Kidney tubule cell (primary cell): ENCODE data around the gene GAS7.

Experiments
- DNase-seq: peaks from one replicate; pipeline ENCODE4 v3.0.0-alpha.2; 2018; ENCODE audit warnings: low spot score

Gene GAS7

GRCh38 chr17:9887508-9887907, 310.9 kb downstream of the GAS7 start:
- no peak for DNase-seq

GRCh38 chr17:9886141-9886930, 312.1 kb downstream of the GAS7 start:
- DNase-seq: no peak

GRCh38 chr17:9883451-9883850, 315.0 kb downstream of the GAS7 start:
- DNase-seq: no peak

- DNase-seq: peak; percentile 93
Observed at GRCh38 chr17:9880582-9880999, 317.8 kb downstream of the GAS7 start.

GRCh38 chr17:9878786-9879525, 319.4 kb downstream of the GAS7 start:
- DNase-seq: peak; percentile 9

- DNase-seq: no peak
Observed at GRCh38 chr17:9878356-9878755, 320.1 kb downstream of the GAS7 start.

GRCh38 chr17:9875441-9875840, 323.0 kb downstream of the GAS7 start:
- DNase-seq: peak; percentile 77

- no peak for DNase-seq
Observed at GRCh38 chr17:9874722-9875121, 323.7 kb downstream of the GAS7 start.

- DNase-seq: no peak
Observed at GRCh38 chr17:9872852-9873251, 325.6 kb downstream of the GAS7 start.

GRCh38 chr17:9868552-9868951, 329.9 kb downstream of the GAS7 start:
- no peak for DNase-seq

- DNase-seq: no peak
Observed at GRCh38 chr17:9865586-9865985, 332.8 kb downstream of the GAS7 start.

- no peak for DNase-seq
Observed at GRCh38 chr17:9862949-9863348, 335.5 kb downstream of the GAS7 start.

- DNase-seq: no peak
Observed at GRCh38 chr17:9862220-9862619, 336.2 kb downstream of the GAS7 start.

GRCh38 chr17:9860851-9861250, 337.6 kb downstream of the GAS7 start:
- no peak for DNase-seq
